Measurements from ENCODE around the gene GIPC2. TPM values are rescaled to one million over a fixed set of nuclear protein-coding genes. Genes with fewer than 3 reads are reported as not detected.
"Not testable (repeated sequence)": the region's sequence is repeated elsewhere in the genome, so short reads cannot be mapped to it uniquely, and the experiment has no call there.

Gene GIPC2
- total RNA-seq, 1 donor from 2014 or later, result 4.0 TPM

GRCh38 chr1:78088015-78088414 lies 42.2 kb downstream of the GIPC2 start:
- DNase-seq (ENCODE audit: low spot score) (no peak), ATAC-seq (no peak)
- intact Hi-C loops (cut with DNase I), result no loop called here

- intact Hi-C loops (cut with DNase I), result no loop called here
- ATAC-seq (no peak), DNase-seq (ENCODE audit: low spot score) (no peak)
These were observed 42.7 kb downstream of the GIPC2 start for GRCh38 chr1:78088486-78088885.

- no peak for ATAC-seq
- no peak for DNase-seq (ENCODE audit: low spot score)
- intact Hi-C loops (cut with DNase I), result no loop called here
These were observed 43.2 kb downstream of the GIPC2 start for GRCh38 chr1:78089010-78089409.

- DNase-seq (ENCODE audit: low spot score), result no peak
- intact Hi-C loops (cut with DNase I), result no loop called here
- no peak for ATAC-seq
These were observed 44.8 kb downstream of the GIPC2 start for GRCh38 chr1:78090472-78091133.

GRCh38 chr1:78091215-78091813 lies 45.5 kb downstream of the GIPC2 start:
- DNase-seq (ENCODE audit: low spot score) (no peak), ATAC-seq (no peak)
- intact Hi-C loops (cut with DNase I), result no loop called here

GRCh38 chr1:78091886-78092285 lies 46.1 kb downstream of the GIPC2 start:
- ATAC-seq (no peak), DNase-seq (ENCODE audit: low spot score) (no peak)
- intact Hi-C loops (cut with DNase I), result no loop called here

- no peak for DNase-seq (ENCODE audit: low spot score)
- intact Hi-C loops (cut with DNase I), result no loop called here
These were observed 46.9 kb downstream of the GIPC2 start for GRCh38 chr1:78092643-78093042.

GRCh38 chr1:78093560-78093959 lies 47.8 kb downstream of the GIPC2 start:
- ATAC-seq (no peak), DNase-seq (ENCODE audit: low spot score) (no peak)
- intact Hi-C loops (cut with DNase I), result no loop called here

More at GRCh38 chr1:78092643-78093042, 46.9 kb downstream of the GIPC2 start:
- no peak for ATAC-seq

- intact Hi-C loops (cut with DNase I), result no loop called here
- DNase-seq (ENCODE audit: low spot score), result no peak
- no peak for ATAC-seq
These were observed 48.9 kb downstream of the GIPC2 start for GRCh38 chr1:78094639-78095038.

GRCh38 chr1:78095593-78095992 lies 49.8 kb downstream of the GIPC2 start:
- intact Hi-C loops (cut with DNase I), result no loop called here
- DNase-seq (ENCODE audit: low spot score) (no peak), ATAC-seq (no peak)

GRCh38 chr1:78096017-78096416 lies 50.3 kb downstream of the GIPC2 start:
- intact Hi-C loops (cut with DNase I), result no loop called here
- ATAC-seq (no peak), DNase-seq (ENCODE audit: low spot score) (no peak)

- no peak for DNase-seq (ENCODE audit: low spot score)
- intact Hi-C loops (cut with DNase I), result no loop called here
- ATAC-seq, result no peak
These were observed 51.2 kb downstream of the GIPC2 start for GRCh38 chr1:78096976-78097375.

- ATAC-seq (no peak), DNase-seq (ENCODE audit: low spot score) (no peak)
- intact Hi-C loops (cut with DNase I), result no loop called here
These were observed 55.3 kb downstream of the GIPC2 start for GRCh38 chr1:78101051-78101450.

- intact Hi-C loops (cut with DNase I), result no loop called here
- DNase-seq (ENCODE audit: low spot score) (no peak), ATAC-seq (no peak)
These were observed 55.7 kb downstream of the GIPC2 start for GRCh38 chr1:78101514-78101913.

- DNase-seq (ENCODE audit: low spot score), result no peak
- intact Hi-C loops (cut with DNase I), result no loop called here
- no peak for ATAC-seq
These were observed 56.3 kb downstream of the GIPC2 start for GRCh38 chr1:78102082-78102481.

- DNase-seq (ENCODE audit: low spot score) (no peak), ATAC-seq (no peak)
- intact Hi-C loops (cut with DNase I), result no loop called here
These were observed 57.1 kb downstream of the GIPC2 start for GRCh38 chr1:78102916-78103315.

GRCh38 chr1:78104322-78104721 lies 58.6 kb downstream of the GIPC2 start:
- intact Hi-C loops (cut with DNase I), result no loop called here
- no peak for ATAC-seq

GRCh38 chr1:78109659-78110058 lies 63.9 kb downstream of the GIPC2 start:
- DNase-seq (ENCODE audit: low spot score); intact Hi-C loops (cut with DNase I); ATAC-seq: not testable (repeated sequence)

More at GRCh38 chr1:78104322-78104721, 58.6 kb downstream of the GIPC2 start:
- no peak for DNase-seq (ENCODE audit: low spot score)

- ATAC-seq, result no peak
- DNase-seq (ENCODE audit: low spot score), result no peak
- intact Hi-C loops (cut with DNase I), result no loop called here
These were observed 67.6 kb downstream of the GIPC2 start for GRCh38 chr1:78113156-78113916.
